Mesendoderm (in vitro differentiated cells): ENCODE results near the gene PIGL.
"Not testable (repeated sequence)": the region's sequence is repeated elsewhere in the genome, so short reads cannot be mapped to it uniquely, and the experiment has no call there.

Source experiments
- DNase-seq: peaks from one replicate; pipeline ENCODE4 v3.0.0; 2013
- H2AK5ac ChIP-seq: 2 replicates; pipeline ENCODE4 v1.6.1; 2013; ENCODE audit warnings: low read length, inconsistent platforms
- H2BK120ac ChIP-seq: 2 replicates; pipeline ENCODE4 v1.6.1; 2013; ENCODE audit warnings: low read depth, mild to moderate bottlenecking, low read length, moderate library complexity, mixed read lengths
- H2BK15ac ChIP-seq: replicated peaks from 2 replicates; pipeline ENCODE4 v1.6.1; 2013; ENCODE audit warnings: low read depth, mild to moderate bottlenecking, moderate library complexity
- H2BK5ac ChIP-seq: 2 replicates; pipeline ENCODE4 v1.6.1; 2013; ENCODE audit warnings: low read length, inconsistent platforms
- H3K18ac ChIP-seq: 2 replicates; pipeline ENCODE4 v1.6.1; 2013; ENCODE audit warnings: mild to moderate bottlenecking, low read length, mixed read lengths
- H3K23ac ChIP-seq: one replicate; pipeline ENCODE4 v1.6.1; 2013; ENCODE audit warnings: low read length
- H3K27ac ChIP-seq: 2 replicates; pipeline ENCODE4 v1.5.1; 2013; ENCODE audit warnings: low read depth, mild to moderate bottlenecking, inconsistent platforms, low read length, moderate library complexity
- H3K27me3 ChIP-seq: 2 replicates; pipeline ENCODE4 v1.6.1; 2013; ENCODE audit warnings: low read length, control low read depth, mild to moderate bottlenecking, inconsistent platforms; ENCODE audit not compliant: insufficient read depth, poor library complexity
- H3K36me3 ChIP-seq: 2 replicates; pipeline ENCODE4 v1.6.1; 2013; ENCODE audit warnings: low read length, inconsistent platforms; ENCODE audit not compliant: control insufficient read depth, insufficient read depth
- H3K4ac ChIP-seq: one replicate; pipeline ENCODE4 v1.6.1; 2013; ENCODE audit warnings: low read depth, mild to moderate bottlenecking, low read length, moderate library complexity
- H3K4me1 ChIP-seq: 2 replicates; pipeline ENCODE4 v1.6.1; 2013; ENCODE audit warnings: low read depth, low read length, inconsistent platforms; ENCODE audit not compliant: control insufficient read depth
- H3K4me2 ChIP-seq: 2 replicates; pipeline ENCODE4 v1.6.1; 2013; ENCODE audit warnings: low read length
- H3K4me3 ChIP-seq: 2 replicates; pipeline ENCODE4 v1.5.1; 2013; ENCODE audit warnings: mild to moderate bottlenecking, low read length
- H3K56ac ChIP-seq: one replicate; pipeline ENCODE4 v1.6.1; 2013; ENCODE audit warnings: low read length
- H3K79me1 ChIP-seq: 2 replicates; pipeline ENCODE4 v1.6.1; 2013; ENCODE audit warnings: low read length, inconsistent platforms
- H3K79me2 ChIP-seq: 2 replicates; pipeline ENCODE4 v1.6.1; 2013; ENCODE audit warnings: mild to moderate bottlenecking, low read length; ENCODE audit not compliant: control insufficient read depth, insufficient read depth
- H3K9ac ChIP-seq: 2 replicates; pipeline ENCODE4 v1.6.1; 2013; ENCODE audit warnings: low read length, inconsistent platforms
- H4K5ac ChIP-seq: one replicate; pipeline ENCODE4 v1.6.1; 2013; ENCODE audit warnings: low read length
- H4K8ac ChIP-seq: one replicate; pipeline ENCODE4 v1.6.1; 2013; ENCODE audit warnings: low read depth, mild to moderate bottlenecking, control low read depth, low read length, moderate library complexity
- WGBS: extraction: QIAGEN DNeasy Blood & Tissue Kit; methylation state at CpG from one replicate; pipeline ENCODE4 v1.1.7; 2013; ENCODE audit warnings: low lambda C conversion rate, missing lambda C conversion rate; ENCODE audit not compliant: insufficient coverage; ENCODE audit errors: extremely low coverage; 5-methylcytosine and 5-hydroxymethylcytosine counted together

PIGL gene

GRCh38 chr17:16296072-16296471, 79.1 kb downstream of the PIGL start:
- not testable (repeated sequence) for H3K27me3 ChIP-seq, H3K4me3 ChIP-seq, H3K18ac ChIP-seq, H3K27ac ChIP-seq, H4K5ac ChIP-seq, H3K23ac ChIP-seq, H4K8ac ChIP-seq, H3K4ac ChIP-seq, H3K79me1 ChIP-seq, H2BK5ac ChIP-seq, H2BK15ac ChIP-seq, H3K4me1 ChIP-seq, H3K4me2 ChIP-seq, H3K36me3 ChIP-seq, H2AK5ac ChIP-seq, DNase-seq, H2BK120ac ChIP-seq, H3K79me2 ChIP-seq, H3K56ac ChIP-seq, H3K9ac ChIP-seq
- no CpG with 5 or more reads among the region's 3 CpGs for WGBS

- DNase-seq: no peak
- no peak overlapping the region for H3K27ac ChIP-seq
Measured at GRCh38 chr17:16297367-16298139, 80.5 kb downstream of the PIGL start.

GRCh38 chr17:16298140-16298662, 81.2 kb downstream of the PIGL start:
- H3K79me1 ChIP-seq: no peaks in the 10 kb centered on the region
- H2AK5ac ChIP-seq: no peak overlapping the region
- no peak overlapping the region for H3K56ac ChIP-seq
- WGBS: no CpG with 5 or more reads among the region's 1 CpG
- DNase-seq: no peak
- H3K36me3 ChIP-seq: peaks cover 2% of the 10 kb centered on the region
- H3K4me1 ChIP-seq: peaks cover 5% of the 10 kb centered on the region
- H3K18ac ChIP-seq: no peak overlapping the region
- H3K4me3 ChIP-seq: no peak overlapping the region
- H4K5ac ChIP-seq: no peak overlapping the region
- H3K4ac ChIP-seq: no peak overlapping the region
- no peak overlapping the region for H2BK120ac ChIP-seq
- H4K8ac ChIP-seq: no peak overlapping the region
- no peak overlapping the region for H2BK15ac ChIP-seq
- no peaks in the 10 kb centered on the region for H3K27me3 ChIP-seq
- H3K79me2 ChIP-seq: no peaks in the 10 kb centered on the region
- no peak overlapping the region for H3K23ac ChIP-seq
- H3K9ac ChIP-seq: no peak overlapping the region
- no peak overlapping the region for H2BK5ac ChIP-seq
- H3K4me2 ChIP-seq: no peak overlapping the region
- no peak overlapping the region for H3K27ac ChIP-seq

More at GRCh38 chr17:16297367-16298139, 80.5 kb downstream of the PIGL start:
- no peak overlapping the region for H3K4me2 ChIP-seq
- H3K4me3 ChIP-seq: no peak overlapping the region
- H4K5ac ChIP-seq: no peak overlapping the region
- H4K8ac ChIP-seq: no peak overlapping the region
- H3K4ac ChIP-seq: no peak overlapping the region
- H3K9ac ChIP-seq: no peak overlapping the region
- no peak overlapping the region for H2AK5ac ChIP-seq
- peaks cover 5% of the 10 kb centered on the region for H3K4me1 ChIP-seq
- no peak overlapping the region for H3K56ac ChIP-seq
- no peak overlapping the region for H2BK15ac ChIP-seq
- no peaks in the 10 kb centered on the region for H3K79me2 ChIP-seq
- WGBS: no CpG with 5 or more reads among the region's 11 CpGs
- H2BK5ac ChIP-seq: no peak overlapping the region
- H3K18ac ChIP-seq: peak overlapping the region; percentile 6
- H3K27me3 ChIP-seq: no peaks in the 10 kb centered on the region
- H3K36me3 ChIP-seq: peaks cover 2% of the 10 kb centered on the region
- no peak overlapping the region for H2BK120ac ChIP-seq
- H3K79me1 ChIP-seq: no peaks in the 10 kb centered on the region
- no peak overlapping the region for H3K23ac ChIP-seq

GRCh38 chr17:16300554-16300953, 83.5 kb downstream of the PIGL start:
- H2BK15ac ChIP-seq: no peak overlapping the region
- no peak overlapping the region for H3K18ac ChIP-seq
- WGBS: no CpG with 5 or more reads among the region's 3 CpGs
- no peak overlapping the region for H3K4me2 ChIP-seq
- no peak overlapping the region for H3K4me3 ChIP-seq
- no peak overlapping the region for H4K8ac ChIP-seq
- no peaks in the 10 kb centered on the region for H3K79me1 ChIP-seq
- DNase-seq: no peak
- H3K27ac ChIP-seq: no peak overlapping the region
- no peaks in the 10 kb centered on the region for H3K27me3 ChIP-seq
- no peak overlapping the region for H3K23ac ChIP-seq
- no peak overlapping the region for H4K5ac ChIP-seq
- no peak overlapping the region for H3K4ac ChIP-seq
- no peak overlapping the region for H3K56ac ChIP-seq
- no peak overlapping the region for H2BK5ac ChIP-seq
- no peaks in the 10 kb centered on the region for H3K79me2 ChIP-seq
- no peak overlapping the region for H2BK120ac ChIP-seq
- no peak overlapping the region for H2AK5ac ChIP-seq
- peaks cover 2% of the 10 kb centered on the region for H3K36me3 ChIP-seq
- peaks cover 5% of the 10 kb centered on the region for H3K4me1 ChIP-seq
- H3K9ac ChIP-seq: no peak overlapping the region

- Histone ChIP-seq H3K18ac (no peak overlapping the region), H2BK120ac (no peak overlapping the region), H3K36me3 (peaks cover 2% of the 10 kb centered on the region), H2BK5ac (no peak overlapping the region), H3K23ac (no peak overlapping the region), H3K4me3 (no peak overlapping the region), H2BK15ac (no peak overlapping the region), H3K4me1 (peaks cover 5% of the 10 kb centered on the region), H3K79me2 (no peaks in the 10 kb centered on the region), H3K27me3 (no peaks in the 10 kb centered on the region), H3K9ac (no peak overlapping the region), H3K4ac (no peak overlapping the region), H2AK5ac (no peak overlapping the region), H3K56ac (no peak overlapping the region), H3K79me1 (no peaks in the 10 kb centered on the region), H4K5ac (no peak overlapping the region), H4K8ac (no peak overlapping the region), H3K27ac (no peak overlapping the region), H3K4me2 (no peak overlapping the region)
- WGBS: no CpG with 5 or more reads among the region's 13 CpGs
- no peak for DNase-seq
Measured at GRCh38 chr17:16301963-16302855, 85.2 kb downstream of the PIGL start.
